Neural cell (in vitro differentiated cells): ENCODE measurements around the gene FAM185A.
"Not testable (repeated sequence)": the region's sequence is repeated elsewhere in the genome, so short reads cannot be mapped to it uniquely, and the experiment has no call there.

Experiments
- CTCF ChIP-seq: fragments of 450-650 bp; IDR thresholded peaks from 2 replicates; pipeline ENCODE4 v1.5.1; 2014; ENCODE audit warnings: antibody characterized with exemption, mild to moderate bottlenecking, moderate library complexity; ENCODE audit not compliant: poor library complexity, severe bottlenecking
- EP300 ChIP-seq: fragments of 450-650 bp; conservative IDR thresholded peaks from 2 replicates; pipeline ENCODE4 v1.6.1; 2014; ENCODE audit warnings: antibody characterized with exemption, mild to moderate bottlenecking, moderate library complexity; ENCODE audit not compliant: poor library complexity, severe bottlenecking
- MXI1 ChIP-seq: fragments of 450-650 bp; conservative IDR thresholded peaks from 2 replicates; pipeline ENCODE4 v1.6.1; 2014; ENCODE audit warnings: antibody characterized with exemption, mild to moderate bottlenecking; ENCODE audit not compliant: poor library complexity, severe bottlenecking
- POLR2AphosphoS5 ChIP-seq: IDR thresholded peaks from 2 replicates; pipeline ENCODE4 v1.6.1; 2012
- RAD21 ChIP-seq: fragments of 450-650 bp; conservative IDR thresholded peaks from 2 replicates; pipeline ENCODE4 v1.6.1; 2014; ENCODE audit warnings: antibody characterized with exemption, mild to moderate bottlenecking, moderate library complexity
- TAF1 ChIP-seq: IDR thresholded peaks from 2 replicates; pipeline ENCODE4 v1.6.1; 2012; ENCODE audit warnings: low read depth

DNA sequence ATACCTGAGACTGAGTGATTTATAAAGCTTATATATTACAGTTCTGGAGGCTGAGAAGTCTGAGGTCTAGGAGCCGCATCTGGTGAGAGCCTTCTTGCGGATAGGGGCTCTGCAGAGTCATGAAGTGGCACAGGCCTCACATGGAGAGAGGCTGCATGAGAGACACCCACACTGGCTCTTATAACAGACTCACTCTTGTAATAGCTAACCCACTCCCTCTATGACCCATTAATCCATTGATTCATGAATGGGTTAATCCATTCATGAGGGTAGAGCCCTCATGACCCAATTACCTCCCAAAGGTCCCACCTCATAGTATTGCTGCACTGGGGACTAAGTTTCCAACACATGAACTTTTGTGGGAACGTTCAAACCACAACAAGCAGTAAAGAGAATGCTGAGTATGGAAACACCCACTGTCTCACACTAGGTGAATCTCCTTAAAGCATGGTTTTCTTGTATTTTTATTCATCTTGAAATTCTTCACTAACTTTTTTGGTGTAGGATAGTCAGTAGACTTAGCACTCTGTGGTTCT, 20.9 kb downstream of the FAM185A start:
- not testable (repeated sequence) for TF ChIP-seq CTCF, RAD21, POLR2AphosphoS5, EP300, TAF1, MXI1
